ENCODE data around the gene FBP2.

GRCh38 chr9:94576131-94576530, 17.5 kb downstream of the FBP2 start:
- TF ChIP-seq CTCF (IDR thresholded peaks at IDR 0.05 in 4 of 5, conservative IDR thresholded peaks at IDR 0.05 in 1 of 5) (no peak), POLR2A (IDR thresholded peaks at IDR 0.05) (no peak)
